Activated CD8-positive, alpha-beta T cell treated with anti-CD3 and anti-CD28 coated beads, Interleukin-2, amount 10 ng/mL, durations not matched to agents 7 days and 5 days (primary cell): ENCODE measurements around the gene PDE4D. TPM values are rescaled to one million over a fixed set of nuclear protein-coding genes. Genes with fewer than 3 reads are reported as not detected.

Experiments
- ATAC-seq: fragments of 150-1000 bp; cut with Tn5 transposase; one replicate; pipeline ENCODE4 v1.10.0; 2021; ENCODE audit warnings: moderate library complexity
- CTCF ChIA-PET: fragments of 350-600 bp; sonication (Branson Sonifier 250); formaldehyde crosslinking; loops from one replicate; lab custom pipeline; 2021; ENCODE audit warnings: antibody characterized with exemption; lab: Charles Lee
- POLR2A ChIA-PET: fragments of 350-600 bp; sonication (Branson Sonifier 250); formaldehyde crosslinking; loops from one replicate; lab custom pipeline; 2021; ENCODE audit warnings: antibody characterized with exemption; lab: Charles Lee
- DNase-seq: peaks from one replicate; pipeline ENCODE4 v3.0.0-alpha.2; 2020
- H3K27ac Mint-ChIP-seq: one replicate; pipeline ENCODE4 v1.8.0; 2021; ENCODE audit warnings: mild to moderate bottlenecking, mixed read lengths
- H3K27me3 Mint-ChIP-seq: one replicate; pipeline ENCODE4 v1.8.0; 2021; ENCODE audit warnings: low read depth, mixed read lengths
- H3K36me3 Mint-ChIP-seq: one replicate; pipeline ENCODE4 v1.8.0; 2021; ENCODE audit warnings: low read depth, mixed read lengths
- H3K4me1 Mint-ChIP-seq: one replicate; pipeline ENCODE4 v1.8.0; 2021; ENCODE audit warnings: low read depth, mixed read lengths
- H3K4me3 Mint-ChIP-seq: one replicate; pipeline ENCODE4 v1.8.0; 2021; ENCODE audit warnings: mild to moderate bottlenecking, mixed read lengths
- H3K9me3 Mint-ChIP-seq: one replicate; pipeline ENCODE4 v1.8.0; 2022; ENCODE audit warnings: mixed read lengths; ENCODE audit not compliant: insufficient read depth
- total RNA-seq, 2 experiments: library from RNA; stranded (reverse); gene quantifications; one replicate each; pipeline ENCODE4 v1.2.3, GENCODE V29; 2021

PDE4D gene
- total RNA-seq, 2 experiments from 2014 or later: 65.4 to 70.7 TPM

- ChIA-PET POLR2A (no interaction called here), CTCF (no interaction called here)
- Mint-ChIP-seq H3K4me3 (no peak overlapping the region), H3K36me3 (no peaks in the 10 kb centered on the region), H3K9me3 (no peaks in the 10 kb centered on the region), H3K27me3 (no peaks in the 10 kb centered on the region), H3K4me1 (no peaks in the 10 kb centered on the region), H3K27ac (no peak overlapping the region)
- DNase-seq (no peak), ATAC-seq (no peak)
Measured at GRCh38 chr5:59540366-59540765, 353.2 kb downstream of the PDE4D start.

DNA sequence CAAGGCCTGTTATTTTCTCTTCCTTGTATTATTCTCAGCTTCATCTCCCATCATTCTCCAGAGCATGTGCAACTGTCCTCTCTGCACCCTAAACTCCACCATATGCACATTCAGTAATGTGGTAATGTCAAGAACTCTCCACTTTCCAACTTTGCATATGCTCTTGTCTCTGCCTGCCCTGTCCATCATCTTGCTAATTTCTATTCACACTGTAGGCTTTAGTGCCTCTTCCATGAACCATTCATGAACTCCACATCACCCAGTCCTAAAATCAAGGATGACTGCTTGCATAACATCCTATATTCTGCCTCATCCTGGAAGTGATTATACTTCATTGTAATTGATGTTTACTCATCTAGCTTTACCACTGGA, 354.8 kb downstream of the PDE4D start:
- Mint-ChIP-seq H3K27ac (no peak overlapping the region), H3K27me3 (no peaks in the 10 kb centered on the region), H3K9me3 (no peaks in the 10 kb centered on the region), H3K36me3 (no peaks in the 10 kb centered on the region), H3K4me1 (no peaks in the 10 kb centered on the region), H3K4me3 (no peak overlapping the region)
- no peak for DNase-seq
- ChIA-PET CTCF (interaction anchor here (0.9 kb wide), 1 partner anchor 16 kb away, joined by 3 read pairs; no protein-coding TSS in a partner anchor), POLR2A (no interaction called here)
- ATAC-seq: no peak

- H3K4me3 Mint-ChIP-seq: no peak overlapping the region
- no peaks in the 10 kb centered on the region for H3K27me3 Mint-ChIP-seq
- H3K36me3 Mint-ChIP-seq: no peaks in the 10 kb centered on the region
- ChIA-PET CTCF (no interaction called here), POLR2A (no interaction called here)
- no peak for ATAC-seq
- no peaks in the 10 kb centered on the region for H3K4me1 Mint-ChIP-seq
- H3K27ac Mint-ChIP-seq: no peak overlapping the region
- no peaks in the 10 kb centered on the region for H3K9me3 Mint-ChIP-seq
- DNase-seq: no peak
Measured at GRCh38 chr5:59537961-59538749, 355.4 kb downstream of the PDE4D start.

DNA sequence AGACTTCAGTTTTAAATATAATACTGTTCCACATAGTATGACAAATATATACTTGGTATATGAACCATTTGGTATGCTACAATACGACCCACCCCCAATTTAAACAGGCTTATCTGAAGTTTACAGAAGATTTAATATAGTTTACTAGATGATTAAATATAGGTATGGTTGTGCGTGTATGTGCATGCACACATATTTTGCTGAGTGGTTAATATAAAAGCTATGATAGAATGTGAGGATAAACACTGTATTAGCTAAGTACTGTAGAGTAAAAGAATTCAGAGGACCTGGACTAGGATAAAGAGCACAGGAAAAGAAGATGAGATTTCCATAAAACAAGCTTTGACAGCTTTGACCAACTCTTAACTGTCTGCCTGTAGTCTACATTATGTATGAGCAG, 356.7 kb downstream of the PDE4D start:
- Mint-ChIP-seq H3K36me3 (no peaks in the 10 kb centered on the region), H3K4me3 (no peak overlapping the region), H3K9me3 (no peaks in the 10 kb centered on the region), H3K27me3 (no peaks in the 10 kb centered on the region), H3K27ac (no peak overlapping the region), H3K4me1 (no peaks in the 10 kb centered on the region)
- ChIA-PET CTCF (no interaction called here), POLR2A (no interaction called here)
- no peak for DNase-seq
- no peak for ATAC-seq

DNA sequence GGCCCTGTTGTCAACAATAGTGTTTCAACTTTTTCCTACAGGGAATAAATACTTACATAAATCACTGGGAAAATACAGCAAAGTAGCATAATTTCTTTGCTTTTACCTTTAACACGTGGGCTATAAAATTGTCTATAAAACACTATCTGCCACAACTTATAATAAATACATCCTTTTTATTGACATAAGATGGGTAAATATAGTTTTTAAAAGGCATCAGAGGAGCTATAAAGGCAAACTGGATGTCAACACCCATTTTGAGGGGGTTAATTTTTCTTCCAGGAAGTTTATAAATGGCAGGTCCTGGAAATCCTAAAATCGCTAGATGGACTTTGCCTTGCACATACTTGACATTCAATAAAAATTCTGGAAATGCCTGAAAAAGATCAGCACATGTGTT, 358.0 kb downstream of the PDE4D start:
- Mint-ChIP-seq H3K27ac (no peak overlapping the region), H3K4me3 (no peak overlapping the region), H3K27me3 (no peaks in the 10 kb centered on the region), H3K9me3 (no peaks in the 10 kb centered on the region), H3K4me1 (no peaks in the 10 kb centered on the region), H3K36me3 (no peaks in the 10 kb centered on the region)
- DNase-seq (no peak), ATAC-seq (no peak)
- CTCF ChIA-PET: interaction anchor here (0.7 kb wide), 1 partner anchor 10 kb away, joined by 3 read pairs; no protein-coding TSS in a partner anchor
- POLR2A ChIA-PET: interaction anchor here (0.6 kb wide), 1 partner anchor 8 kb away, joined by 3 read pairs; no protein-coding TSS in a partner anchor

- no peak for DNase-seq
- H3K27ac Mint-ChIP-seq: no peak overlapping the region
- H3K9me3 Mint-ChIP-seq: no peaks in the 10 kb centered on the region
- no peaks in the 10 kb centered on the region for H3K27me3 Mint-ChIP-seq
- H3K4me1 Mint-ChIP-seq: no peaks in the 10 kb centered on the region
- H3K4me3 Mint-ChIP-seq: no peak overlapping the region
- no peak for ATAC-seq
- POLR2A ChIA-PET: no interaction called here
- CTCF ChIA-PET: no interaction called here
- no peaks in the 10 kb centered on the region for H3K36me3 Mint-ChIP-seq
Measured at GRCh38 chr5:59533730-59534108, 359.8 kb downstream of the PDE4D start.

GRCh38 chr5:59532979-59533729, 360.4 kb downstream of the PDE4D start:
- CTCF ChIA-PET: no interaction called here
- no peak overlapping the region for H3K4me3 Mint-ChIP-seq
- ATAC-seq: no peak
- H3K36me3 Mint-ChIP-seq: no peaks in the 10 kb centered on the region
- no peaks in the 10 kb centered on the region for H3K9me3 Mint-ChIP-seq
- H3K27ac Mint-ChIP-seq: no peak overlapping the region
- no peaks in the 10 kb centered on the region for H3K27me3 Mint-ChIP-seq
- POLR2A ChIA-PET: no interaction called here
- DNase-seq: no peak
- no peaks in the 10 kb centered on the region for H3K4me1 Mint-ChIP-seq

GRCh38 chr5:59529239-59529638, 364.3 kb downstream of the PDE4D start:
- CTCF ChIA-PET: no interaction called here
- H3K27ac Mint-ChIP-seq: no peak overlapping the region

DNA sequence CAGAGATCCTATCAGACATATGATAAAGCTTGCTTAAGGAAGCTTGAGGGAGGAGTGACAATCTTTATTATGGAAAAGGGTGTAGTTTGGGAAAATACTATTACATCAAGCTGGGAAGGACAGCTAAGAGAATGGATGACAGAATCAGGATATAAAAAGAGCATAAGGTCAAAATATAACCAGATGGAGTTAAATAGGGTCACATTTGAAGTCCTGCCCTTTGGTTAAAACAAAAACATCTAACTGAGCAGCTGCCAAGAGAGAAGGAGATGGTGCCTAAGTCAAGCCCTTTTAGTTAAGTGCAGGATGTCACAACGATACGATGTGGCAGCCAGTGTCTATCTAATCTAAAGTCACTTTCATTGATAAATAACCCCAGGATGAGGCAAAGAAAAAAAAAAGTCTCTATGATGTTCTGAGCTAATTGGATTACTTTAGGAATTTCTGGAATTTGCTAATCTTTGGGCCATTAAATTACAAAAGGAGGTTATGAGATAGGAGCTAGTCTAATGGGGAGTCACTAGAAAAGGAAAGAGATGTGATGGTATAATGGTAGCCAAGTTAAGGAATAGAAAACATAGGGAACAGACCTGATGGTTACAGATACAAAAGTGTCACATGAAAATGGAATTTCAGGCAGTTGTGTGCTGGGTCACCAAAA, 365.2 kb downstream of the PDE4D start:
- no peaks in the 10 kb centered on the region for H3K4me1 Mint-ChIP-seq
- DNase-seq (no peak), ATAC-seq (no peak)
- ChIA-PET CTCF (interaction anchor here (1.1 kb wide), 1 partner anchor 82 kb away, joined by 3 read pairs; no protein-coding TSS in a partner anchor), POLR2A (no interaction called here)
- H3K9me3 Mint-ChIP-seq: peaks cover 10% of the 10 kb centered on the region
- H3K36me3 Mint-ChIP-seq: no peaks in the 10 kb centered on the region
- H3K4me3 Mint-ChIP-seq: no peak overlapping the region
- H3K27me3 Mint-ChIP-seq: no peaks in the 10 kb centered on the region
- H3K27ac Mint-ChIP-seq: no peak overlapping the region

More at GRCh38 chr5:59529239-59529638, 364.3 kb downstream of the PDE4D start:
- Mint-ChIP-seq H3K9me3 (peaks cover 2% of the 10 kb centered on the region), H3K36me3 (no peaks in the 10 kb centered on the region), H3K4me3 (no peak overlapping the region), H3K27me3 (no peaks in the 10 kb centered on the region), H3K4me1 (no peaks in the 10 kb centered on the region)
- ATAC-seq (no peak), DNase-seq (no peak)
- POLR2A ChIA-PET: interaction anchor here (0.7 kb wide), 1 partner anchor 18 kb away, joined by 3 read pairs; no protein-coding TSS in a partner anchor

DNA sequence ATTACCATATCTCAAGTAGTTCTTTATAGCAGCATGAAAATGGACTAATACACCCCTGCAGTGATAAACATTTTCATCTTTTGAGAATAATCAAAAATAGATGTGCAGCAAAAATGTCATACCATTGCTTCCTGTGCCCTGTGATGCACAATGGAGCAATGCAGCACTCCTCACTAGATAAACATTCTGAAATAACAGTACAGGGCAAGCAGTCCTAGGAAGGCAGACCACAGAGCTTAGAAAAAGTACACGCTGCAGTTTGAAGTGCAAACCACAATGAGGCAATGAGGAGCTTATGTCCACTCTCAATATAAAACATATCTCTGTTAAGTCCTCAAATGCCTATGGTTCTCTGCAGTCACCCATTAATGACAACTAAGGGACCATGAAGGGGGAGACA, 367.6 kb downstream of the PDE4D start:
- Mint-ChIP-seq H3K27me3 (no peaks in the 10 kb centered on the region), H3K9me3 (peaks cover 10% of the 10 kb centered on the region), H3K36me3 (no peaks in the 10 kb centered on the region), H3K4me3 (no peak overlapping the region), H3K27ac (no peak overlapping the region), H3K4me1 (no peaks in the 10 kb centered on the region)
- ChIA-PET CTCF (no interaction called here), POLR2A (no interaction called here)
- no peak for ATAC-seq
- no peak for DNase-seq

- Mint-ChIP-seq H3K9me3 (peaks cover 10% of the 10 kb centered on the region), H3K4me1 (no peaks in the 10 kb centered on the region), H3K4me3 (no peak overlapping the region), H3K27ac (no peak overlapping the region), H3K36me3 (no peaks in the 10 kb centered on the region), H3K27me3 (no peaks in the 10 kb centered on the region)
- DNase-seq: no peak
- POLR2A ChIA-PET: no interaction called here
- CTCF ChIA-PET: no interaction called here
- no peak for ATAC-seq
Measured at GRCh38 chr5:59525311-59525710, 368.2 kb downstream of the PDE4D start.
